A673 (cell line): ENCODE measurements around the gene HPSE2.

Experiments used
- CTCF ChIP-seq: fragments of 300-800, 200-600 bp; sonication (generic); conservative IDR thresholded peaks from 2 replicates; pipeline ENCODE4 v1.5.1; 2017; ENCODE audit warnings: low read depth, mild to moderate bottlenecking, antibody characterized with exemption, low read length, moderate library complexity, mixed read lengths
- EZH2 ChIP-seq: fragments of 200-600 bp; sonication (generic); IDR thresholded peaks from 2 replicates; pipeline ENCODE4 v1.6.1; 2017; ENCODE audit warnings: borderline replicate concordance, low read depth, mild to moderate bottlenecking, mixed read lengths, antibody characterized with exemption, low read length; ENCODE audit not compliant: poor library complexity, severe bottlenecking

GRCh38 chr10:99172950-99173349 is 62.7 kb downstream of the HPSE2 start:
- no peak for TF ChIP-seq CTCF
- no peak for TF ChIP-seq EZH2
